Testis (tissue), 3 donors: Measurements from ENCODE around the gene EZH2. TPM values are rescaled to one million over a fixed set of nuclear protein-coding genes. Genes with fewer than 3 reads are reported as not detected.

Experiments used
- DNase-seq: peaks from one replicate; pipeline ENCODE4 v3.0.0-alpha.2; 2019
- H3K27ac ChIP-seq, 2 donors: fragments of 200-600 bp; sonication (generic); one replicate each; pipeline ENCODE4 v1.5.1; 2019
- H3K27me3 ChIP-seq: fragments of 200-600 bp; sonication (generic); one replicate; pipeline ENCODE4 v1.5.1; 2019
- H3K36me3 ChIP-seq: fragments of 200-600 bp; sonication (generic); one replicate; pipeline ENCODE4 v1.5.1; 2017; ENCODE audit warnings: low read depth; ENCODE audit errors: missing control alignments
- H3K4me1 ChIP-seq: fragments of 200-600 bp; sonication (generic); one replicate; pipeline ENCODE4 v1.5.1; 2019
- H3K4me3 ChIP-seq, 2 donors: fragments of 200-600 bp; sonication (generic); one replicate each; pipeline ENCODE4 v1.5.1; 2017 to 2019
- H3K9me3 ChIP-seq: fragments of 200-600 bp; sonication (generic); one replicate; pipeline ENCODE4 v1.5.1; 2017
- CTCF ChIP-seq, 3 experiments: fragments of 450-650 bp in 2 of 3; fragments of 200-600 bp in 1 of 3; sonication (generic) in 1 of 3; IDR thresholded peaks; one replicate each; pipeline ENCODE4 v1.5.1; 2016 to 2019; ENCODE audit warnings: antibody characterized with exemption in 3 of 3, mild to moderate bottlenecking in 2 of 3, moderate library complexity in 1 of 3
- POLR2A ChIP-seq: fragments of 450-650 bp; IDR thresholded peaks from one replicate; pipeline ENCODE4 v1.6.1; 2017; ENCODE audit warnings: antibody characterized with exemption, mild to moderate bottlenecking, moderate library complexity
- WGBS, 2 donors: methylation state at CpG; one replicate each; pipeline ENCODE4 v1.1.5; 2018; 5-methylcytosine and 5-hydroxymethylcytosine counted together
- intact Hi-C: fragments of 100-400 bp; cut with DNase I; formaldehyde crosslinking; loops from one replicate; pipeline ENCODE4 v1.15.1; 2023; ENCODE audit warnings: low total_unique reads
- polyA plus RNA-seq: library from polyadenylated mRNA; stranded (reverse); fragments of 350-450 nt; fragmentation: Illumina TruSeq; extraction: RNeasy Lipid Tissue Mini Kit (QIAGEN cat#74804); gene quantifications from one replicate; pipeline ENCODE4 v1.2.3, GENCODE V29; 2014; ENCODE audit warnings: low read depth, low replicate concordance; ENCODE audit not compliant: insufficient read depth
- total RNA-seq, 2 donors: library from RNA; depleted of rRNA; stranded (reverse); fragments of >200 nt; gene quantifications; one replicate each; pipeline ENCODE4 v1.2.3, GENCODE V29; 2016

EZH2 gene
- total and polyA plus RNA-seq, 3 donors from 2014 or later = 27.0 to 60.3 (median 36.0) TPM

GRCh38 chr7:148868378-148868674 lies 15.8 kb downstream of the EZH2 start:
- TF ChIP-seq CTCF (IDR thresholded peaks at IDR 0.05) = no peak
- no peak for TF ChIP-seq POLR2A
- intact Hi-C loops = no loop called here

GRCh38 chr7:148867596-148868377 lies 16.3 kb downstream of the EZH2 start:
- no peaks in the 10 kb centered on the region for H3K36me3 ChIP-seq
- no peaks in the 10 kb centered on the region for H3K9me3 ChIP-seq
- DNase-seq = no peak
- peaks cover 3% of the 10 kb centered on the region for H3K4me1 ChIP-seq
- 92 to 95% methylated on average over 3 of the region's 3 CpGs for WGBS, 2 donors
- intact Hi-C loops = no loop called here
- no peak overlapping the region for H3K4me3 ChIP-seq
- TF ChIP-seq POLR2A (no peak), CTCF (IDR thresholded peaks at IDR 0.05) (no peak)
- no peak overlapping the region for H3K27ac ChIP-seq
- no peaks in the 10 kb centered on the region for H3K27me3 ChIP-seq

More at GRCh38 chr7:148868378-148868674, 15.8 kb downstream of the EZH2 start:
- DNase-seq = no peak
- Histone ChIP-seq H3K27ac (no peak overlapping the region), H3K27me3 (no peaks in the 10 kb centered on the region), H3K4me1 (peaks cover 3% of the 10 kb centered on the region), H3K36me3 (no peaks in the 10 kb centered on the region), H3K4me3 (no peak overlapping the region), H3K9me3 (no peaks in the 10 kb centered on the region)
- 69 to 84% methylated on average over 5 of the region's 5 CpGs for WGBS, 2 donors

- peaks cover 3% of the 10 kb centered on the region for H3K4me1 ChIP-seq
- no peak for DNase-seq
- H3K9me3 ChIP-seq = no peaks in the 10 kb centered on the region
- intact Hi-C loops = no loop called here
- TF ChIP-seq CTCF (IDR thresholded peaks at IDR 0.05) = no peak
- no peak for TF ChIP-seq POLR2A
- H3K36me3 ChIP-seq = no peaks in the 10 kb centered on the region
- H3K27ac ChIP-seq = no peak overlapping the region
- no peaks in the 10 kb centered on the region for H3K27me3 ChIP-seq
- WGBS, 2 donors = 90 to 98% methylated on average over 6 of the region's 6 CpGs
- H3K4me3 ChIP-seq = no peak overlapping the region
Measured at GRCh38 chr7:148866362-148866761, 17.7 kb downstream of the EZH2 start.

GRCh38 chr7:148865283-148865682 lies 18.8 kb downstream of the EZH2 start:
- Histone ChIP-seq H3K27ac (no peak overlapping the region), H3K4me1 (peaks cover 3% of the 10 kb centered on the region), H3K27me3 (no peaks in the 10 kb centered on the region), H3K9me3 (no peaks in the 10 kb centered on the region), H3K36me3 (no peaks in the 10 kb centered on the region), H3K4me3 (no peak overlapping the region)
- DNase-seq = no peak
- no peak for TF ChIP-seq POLR2A
- TF ChIP-seq CTCF (IDR thresholded peaks at IDR 0.05) = no peak
- WGBS, 2 donors = 96 to 97% methylated on average over 2 of the region's 2 CpGs
- intact Hi-C loops = no loop called here

GRCh38 chr7:148863324-148863723 lies 20.8 kb downstream of the EZH2 start:
- Histone ChIP-seq H3K27me3 (no peaks in the 10 kb centered on the region), H3K9me3 (no peaks in the 10 kb centered on the region), H3K4me3 (no peak overlapping the region), H3K4me1 (peaks cover 3% of the 10 kb centered on the region), H3K27ac (no peak overlapping the region), H3K36me3 (no peaks in the 10 kb centered on the region)
- no peak for TF ChIP-seq POLR2A
- no peak for TF ChIP-seq CTCF (IDR thresholded peaks at IDR 0.05)
- no peak for DNase-seq
- WGBS, 2 donors = 50 to 83% methylated on average over 2 of the region's 2 CpGs
- intact Hi-C loops = no loop called here
